GM12864 (cell line): ENCODE data around the gene RNF213.
A peak's percentile ranks its signal among the peaks of the same experiment; 100 is the strongest.

Source experiments
- DNase-seq: peaks from one replicate; pipeline ENCODE4 v3.0.0-alpha.2; 2011; ENCODE audit warnings: low read depth
- H3K4me3 ChIP-seq: 2 replicates; pipeline ENCODE4 v1.5.1; 2011; ENCODE audit warnings: mild to moderate bottlenecking, low read depth, low read length, control low read depth
- CTCF ChIP-seq: IDR thresholded peaks from 2 replicates; pipeline ENCODE4 v1.5.1; 2011; ENCODE audit warnings: low read depth, mild to moderate bottlenecking, moderate library complexity, low read length, control low read depth, inconsistent platforms; ENCODE audit errors: missing control alignments

RNF213 gene

GRCh38 chr17:80413771-80414507, 153.3 kb downstream of the RNF213 start:
- H3K4me3 ChIP-seq: no peak overlapping the region; the same call in 1 of the 2 replicates
- DNase-seq: no peak
- TF ChIP-seq CTCF: no peak

- no peak for TF ChIP-seq CTCF
- H3K4me3 ChIP-seq: peak overlapping the region; percentile 78
- DNase-seq: no peak
Observed at GRCh38 chr17:80414508-80414802, 153.8 kb downstream of the RNF213 start.

DNA sequence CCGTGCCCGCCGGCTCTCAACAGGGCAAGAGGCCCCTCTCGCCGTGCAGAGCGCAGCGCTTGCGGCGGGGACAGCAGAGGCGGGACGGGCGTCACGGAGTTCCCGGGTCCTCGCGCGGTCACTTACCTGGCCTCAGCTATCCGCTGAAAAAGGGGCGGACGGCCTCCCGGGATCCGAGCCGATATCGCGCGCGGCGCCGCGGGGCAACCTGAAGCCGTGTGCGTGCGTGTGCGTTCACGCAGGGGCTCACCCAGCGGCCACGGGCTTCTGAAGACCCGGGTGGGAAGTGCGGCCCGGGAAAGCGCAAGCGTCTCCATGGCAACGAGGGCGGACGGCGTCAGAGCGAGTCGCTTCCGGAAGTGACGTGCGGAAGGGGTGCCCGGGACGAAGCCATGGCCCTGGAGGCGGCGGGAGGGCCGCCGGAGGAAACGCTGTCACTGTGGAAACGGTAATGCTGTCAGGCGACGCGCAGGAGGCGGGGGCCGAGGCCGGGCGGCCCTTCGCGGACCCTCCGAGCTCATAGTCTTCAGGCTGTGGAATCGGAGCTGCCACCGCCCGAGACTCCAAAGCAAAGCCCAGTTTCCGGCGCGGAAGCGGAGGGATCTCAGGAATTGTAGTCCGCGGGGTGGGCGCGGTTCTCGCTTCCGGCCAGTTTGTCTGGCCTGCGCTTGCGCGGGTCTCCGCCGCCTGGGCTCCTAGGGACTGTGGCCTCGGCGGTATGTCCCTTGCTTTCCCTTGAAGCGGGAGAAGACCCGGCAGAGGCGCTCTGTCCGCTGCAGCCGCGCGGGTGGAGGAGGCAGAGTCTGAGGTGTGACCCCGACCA, 154.4 kb downstream of the RNF213 start, which contains the start of gene ENDOV:
TSS of gene ENDOV (plus strand) at position 365 of the 823 bp plus-strand sequence. CDS start at position 393, 28 bp downstream.
- TF ChIP-seq CTCF: no peak
- peak within 1 kb of the TSS; percentile 78 for H3K4me3 ChIP-seq
- DNase-seq: peak; percentile 72

DNA sequence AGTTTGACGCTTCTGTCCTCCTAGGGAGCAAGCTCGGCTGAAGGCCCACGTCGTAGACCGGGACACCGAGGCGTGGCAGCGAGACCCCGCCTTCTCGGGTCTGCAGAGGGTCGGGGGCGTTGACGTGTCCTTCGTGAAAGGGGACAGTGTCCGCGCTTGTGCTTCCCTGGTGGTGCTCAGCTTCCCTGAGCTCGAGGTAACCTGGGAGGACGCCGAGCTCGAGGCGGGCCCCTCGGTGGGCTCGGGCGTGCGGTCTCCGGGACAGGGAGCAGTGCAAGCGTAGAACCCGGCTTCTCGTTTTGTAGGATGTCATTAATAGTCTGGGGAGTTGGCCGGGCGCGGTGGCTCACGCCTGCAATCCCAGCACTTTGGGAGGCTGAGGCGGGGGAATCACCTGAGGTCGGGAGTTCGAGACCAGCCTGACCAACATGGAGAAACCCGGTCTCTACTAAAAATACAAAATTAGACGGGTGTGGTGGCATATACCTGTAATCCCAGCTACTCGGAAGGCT, 155.0 kb downstream of the RNF213 start:
- H3K4me3 ChIP-seq: peak overlapping the region; percentile 78
- no peak for DNase-seq
- no peak for TF ChIP-seq CTCF

GRCh38 chr17:80416260-80416939, 155.7 kb downstream of the RNF213 start:
- TF ChIP-seq CTCF: no peak
- peak overlapping the region; percentile 78; the same call in 1 of the 2 replicates for H3K4me3 ChIP-seq
- no peak for DNase-seq

GRCh38 chr17:80416940-80417293, 156.3 kb downstream of the RNF213 start:
- no peak for TF ChIP-seq CTCF
- H3K4me3 ChIP-seq: no peak overlapping the region
- DNase-seq: no peak
